Measurements from ENCODE around the gene ARHGEF28. TPM values are rescaled to one million over a fixed set of nuclear protein-coding genes. Genes with fewer than 3 reads are reported as not detected.
A peak's percentile ranks its signal among the peaks of the same experiment; 100 is the strongest.

ARHGEF28 gene
- total and polyA plus RNA-seq, 2 donors (not counting 1 experiment from before 2014, with no cell fraction given): 2.3 to 34.3 TPM

DNA sequence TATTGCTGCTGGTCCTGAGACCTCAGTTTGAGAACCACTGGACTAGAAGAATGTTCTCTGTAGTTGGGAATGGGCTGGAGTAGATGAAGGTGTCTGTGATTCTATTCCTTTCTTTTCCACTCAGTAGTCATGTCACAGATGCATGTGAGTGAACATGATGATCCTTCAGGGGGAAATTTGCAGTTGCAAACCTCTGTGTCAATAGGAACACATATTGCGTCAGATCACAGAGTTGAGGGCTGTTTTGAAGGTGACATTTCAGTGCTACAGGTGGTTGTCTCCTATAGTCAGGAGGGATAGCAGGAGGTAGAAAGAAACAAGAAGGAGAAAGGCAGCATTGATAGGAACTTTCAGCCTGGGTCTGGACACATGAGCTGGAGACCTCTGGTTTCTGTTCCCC is 239.3 kb downstream of the ARHGEF28 start:
- no peak overlapping the region for H3K9ac ChIP-seq (ENCODE audit: insufficient read depth, low read length)
- no peaks in the 10 kb centered on the region for H3K79me2 ChIP-seq (ENCODE audit: control insufficient read depth, insufficient read depth, low read length)
- H3K4me1 ChIP-seq (ENCODE audit: control insufficient read depth, extremely low read depth, insufficient read depth, low read length): no peaks in the 10 kb centered on the region
- H3K27ac ChIP-seq (ENCODE audit: insufficient read depth, low read length): no peak overlapping the region
- no peak overlapping the region for H3K4me3 ChIP-seq (replicated peaks in 1 of 4; ENCODE audit: control extremely low read depth in 1 of 4, insufficient read depth in 1 of 4, low read depth in 3 of 4, low read length in 4 of 4)
- H2AFZ ChIP-seq (ENCODE audit: low read length): no peak overlapping the region
- no peak for DNase-seq (ENCODE audit: low read depth in 2 of 2)
- peaks cover 2% of the 10 kb centered on the region for H3K36me3 ChIP-seq (ENCODE audit: control insufficient read depth, insufficient read depth, low read length)
- no peak for TF ChIP-seq EZH2 (IDR thresholded peaks at IDR 0.05; ENCODE audit: low read length, missing control alignments)
- TF ChIP-seq, protein P1, sequence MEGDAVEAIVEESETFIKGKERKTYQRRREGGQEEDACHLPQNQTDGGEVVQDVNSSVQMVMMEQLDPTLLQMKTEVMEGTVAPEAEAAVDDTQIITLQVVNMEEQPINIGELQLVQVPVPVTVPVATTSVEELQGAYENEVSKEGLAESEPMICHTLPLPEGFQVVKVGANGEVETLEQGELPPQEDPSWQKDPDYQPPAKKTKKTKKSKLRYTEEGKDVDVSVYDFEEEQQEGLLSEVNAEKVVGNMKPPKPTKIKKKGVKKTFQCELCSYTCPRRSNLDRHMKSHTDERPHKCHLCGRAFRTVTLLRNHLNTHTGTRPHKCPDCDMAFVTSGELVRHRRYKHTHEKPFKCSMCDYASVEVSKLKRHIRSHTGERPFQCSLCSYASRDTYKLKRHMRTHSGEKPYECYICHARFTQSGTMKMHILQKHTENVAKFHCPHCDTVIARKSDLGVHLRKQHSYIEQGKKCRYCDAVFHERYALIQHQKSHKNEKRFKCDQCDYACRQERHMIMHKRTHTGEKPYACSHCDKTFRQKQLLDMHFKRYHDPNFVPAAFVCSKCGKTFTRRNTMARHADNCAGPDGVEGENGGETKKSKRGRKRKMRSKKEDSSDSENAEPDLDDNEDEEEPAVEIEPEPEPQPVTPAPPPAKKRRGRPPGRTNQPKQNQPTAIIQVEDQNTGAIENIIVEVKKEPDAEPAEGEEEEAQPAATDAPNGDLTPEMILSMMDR (conservative IDR thresholded peaks at IDR 0.05 in 1 of 2, IDR thresholded peaks at IDR 0.05 in 1 of 2; ENCODE audit: low read depth in 1 of 2, low read length in 2 of 2): no peak
- H3K4me2 ChIP-seq (ENCODE audit: extremely low read depth, insufficient read depth, low read length): no peak overlapping the region
- no peaks in the 10 kb centered on the region for H4K20me1 ChIP-seq (ENCODE audit: control insufficient read depth, extremely low read depth, insufficient read depth, low read length)
- H3K9me3 ChIP-seq (ENCODE audit: control insufficient read depth, insufficient read depth, low read depth, low read length): no peaks in the 10 kb centered on the region
- no peaks in the 10 kb centered on the region for H3K27me3 ChIP-seq (ENCODE audit: control insufficient read depth, insufficient read depth, low read length)

DNA sequence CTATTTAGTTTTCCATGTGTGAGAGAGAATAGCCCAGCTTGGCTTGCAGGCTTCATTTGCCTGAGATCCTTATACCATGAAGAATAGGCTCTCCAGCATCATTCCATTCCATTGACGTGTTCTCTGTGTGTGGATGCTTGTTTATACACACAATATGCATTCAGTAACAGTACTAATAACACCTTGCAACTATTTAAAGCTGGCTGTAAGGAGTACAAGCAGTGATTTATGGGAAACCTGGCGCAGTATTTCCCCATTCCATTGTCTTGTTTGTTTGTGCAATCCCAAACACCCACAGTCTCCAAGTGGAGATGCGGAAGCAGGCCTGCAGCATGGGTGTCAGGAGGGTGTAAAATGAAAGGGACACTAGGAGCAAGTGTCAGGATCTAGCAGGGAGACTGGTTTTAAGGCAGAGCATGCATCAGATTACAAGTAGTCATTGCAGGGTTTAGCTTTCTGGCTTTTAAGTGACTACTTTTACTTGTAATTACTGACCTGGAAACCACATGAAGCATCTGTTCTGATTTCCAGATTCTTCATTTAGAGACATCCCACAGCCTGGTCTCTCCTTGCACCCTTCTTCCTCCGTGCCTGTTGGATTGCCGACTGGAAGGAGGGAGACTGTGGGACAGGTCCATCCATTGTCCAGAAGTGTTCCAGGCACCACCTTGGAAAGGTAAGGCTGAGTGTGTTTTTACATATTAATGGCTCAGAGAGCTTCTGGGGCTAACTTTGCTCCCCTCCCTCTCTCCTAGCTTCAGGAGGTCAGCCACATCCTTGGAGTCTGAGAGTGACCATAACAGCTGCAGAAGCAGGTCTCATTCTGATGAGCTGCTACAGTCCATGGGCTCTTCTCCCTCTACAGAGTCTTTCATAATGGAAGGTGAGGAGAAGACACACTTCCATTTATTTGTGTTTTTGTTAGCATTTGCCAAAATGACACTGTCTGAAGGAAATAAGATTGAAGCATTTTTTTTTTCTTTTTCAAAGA is 241.6 kb downstream of the ARHGEF28 start:
- H3K4me3 ChIP-seq (replicated peaks in 1 of 4; ENCODE audit: control extremely low read depth in 1 of 4, insufficient read depth in 1 of 4, low read depth in 3 of 4, low read length in 4 of 4): no peak overlapping the region
- TF ChIP-seq, protein P1 (conservative IDR thresholded peaks at IDR 0.05 in 1 of 2, IDR thresholded peaks at IDR 0.05 in 1 of 2; ENCODE audit: low read depth in 1 of 2, low read length in 2 of 2): no peak
- no peak for TF ChIP-seq EZH2 (IDR thresholded peaks at IDR 0.05; ENCODE audit: low read length, missing control alignments)
- H2AFZ ChIP-seq (ENCODE audit: low read length): no peak overlapping the region
- H3K9me3 ChIP-seq (ENCODE audit: control insufficient read depth, insufficient read depth, low read depth, low read length): no peaks in the 10 kb centered on the region
- no peaks in the 10 kb centered on the region for H3K79me2 ChIP-seq (ENCODE audit: control insufficient read depth, insufficient read depth, low read length)
- no peak overlapping the region for H3K27ac ChIP-seq (ENCODE audit: insufficient read depth, low read length)
- no peaks in the 10 kb centered on the region for H3K27me3 ChIP-seq (ENCODE audit: control insufficient read depth, insufficient read depth, low read length)
- no peaks in the 10 kb centered on the region for H4K20me1 ChIP-seq (ENCODE audit: control insufficient read depth, extremely low read depth, insufficient read depth, low read length)
- H3K4me2 ChIP-seq (ENCODE audit: extremely low read depth, insufficient read depth, low read length): no peak overlapping the region
- H3K4me1 ChIP-seq (ENCODE audit: control insufficient read depth, extremely low read depth, insufficient read depth, low read length): no peaks in the 10 kb centered on the region
- DNase-seq (ENCODE audit: low read depth in 2 of 2): peak; percentile 39 to 56
- H3K9ac ChIP-seq (ENCODE audit: insufficient read depth, low read length): no peak overlapping the region
- no peaks in the 10 kb centered on the region for H3K36me3 ChIP-seq (ENCODE audit: control insufficient read depth, insufficient read depth, low read length)

DNA sequence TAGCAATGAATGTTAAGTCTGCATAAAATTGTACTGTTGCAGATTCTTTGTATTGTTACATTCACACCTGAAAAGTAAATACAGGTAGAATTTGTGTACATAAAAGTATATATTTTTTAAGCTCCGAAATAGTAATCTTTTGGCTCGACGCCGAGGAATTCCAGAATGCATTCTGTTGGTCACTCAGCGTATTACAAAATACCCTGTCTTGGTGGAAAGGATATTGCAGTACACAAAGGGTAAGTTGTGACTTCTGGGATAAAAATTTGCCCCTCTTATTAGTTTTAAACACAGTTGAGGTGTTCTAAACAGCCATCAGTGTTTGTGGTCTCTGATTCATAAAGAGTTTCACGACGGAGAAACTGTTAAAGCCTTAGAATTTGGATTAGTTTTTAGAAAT is 257.6 kb downstream of the ARHGEF28 start:
- no peaks in the 10 kb centered on the region for H3K36me3 ChIP-seq (ENCODE audit: control insufficient read depth, insufficient read depth, low read length)

More for the DNA sequence above, 257.6 kb downstream of the ARHGEF28 start:
- H3K27ac ChIP-seq (ENCODE audit: insufficient read depth, low read length): no peak overlapping the region
- no peaks in the 10 kb centered on the region for H3K79me2 ChIP-seq (ENCODE audit: control insufficient read depth, insufficient read depth, low read length)
- no peaks in the 10 kb centered on the region for H3K4me1 ChIP-seq (ENCODE audit: control insufficient read depth, extremely low read depth, insufficient read depth, low read length)
- H2AFZ ChIP-seq (ENCODE audit: low read length): no peak overlapping the region
- TF ChIP-seq EZH2 (IDR thresholded peaks at IDR 0.05; ENCODE audit: low read length, missing control alignments): no peak
- TF ChIP-seq, protein P1 (conservative IDR thresholded peaks at IDR 0.05 in 1 of 2, IDR thresholded peaks at IDR 0.05 in 1 of 2; ENCODE audit: low read depth in 1 of 2, low read length in 2 of 2): no peak
- no peaks in the 10 kb centered on the region for H3K9me3 ChIP-seq (ENCODE audit: control insufficient read depth, insufficient read depth, low read depth, low read length)
- no peak overlapping the region for H3K4me3 ChIP-seq (replicated peaks in 1 of 4; ENCODE audit: control extremely low read depth in 1 of 4, insufficient read depth in 1 of 4, low read depth in 3 of 4, low read length in 4 of 4)
- H4K20me1 ChIP-seq (ENCODE audit: control insufficient read depth, extremely low read depth, insufficient read depth, low read length): no peaks in the 10 kb centered on the region
- no peak overlapping the region for H3K9ac ChIP-seq (ENCODE audit: insufficient read depth, low read length)
- no peaks in the 10 kb centered on the region for H3K27me3 ChIP-seq (ENCODE audit: control insufficient read depth, insufficient read depth, low read length)
- peak in 1 of 2 donors; percentile 40 for DNase-seq (ENCODE audit: low read depth in 2 of 2)
- no peak overlapping the region for H3K4me2 ChIP-seq (ENCODE audit: extremely low read depth, insufficient read depth, low read length)

Data from fibroblast of lung (primary cell).